Panc1 (cell line): ENCODE results near the gene DARS2.

ENCODE experiments used
- CTCF ChIP-seq: fragments of 450-650 bp; IDR thresholded peaks from 2 replicates; pipeline ENCODE4 v1.5.1; 2017; ENCODE audit warnings: mild to moderate bottlenecking
- POLR2AphosphoS5 ChIP-seq: IDR thresholded peaks from 2 replicates; pipeline ENCODE4 v1.6.1; 2012; ENCODE audit warnings: mild to moderate bottlenecking, low read depth, low read length, moderate library complexity
- REST ChIP-seq, 2 experiments: IDR thresholded peaks; 2 replicates each; pipeline ENCODE4 v1.6.1; 2011 to 2012; ENCODE audit warnings: low read depth in 2 of 2, control low read depth in 1 of 2, low read length in 1 of 2, mild to moderate bottlenecking in 1 of 2, moderate library complexity in 1 of 2; ENCODE audit not compliant: insufficient read depth in 1 of 2
- SIN3A ChIP-seq: IDR thresholded peaks from 2 replicates; pipeline ENCODE4 v1.6.1; 2012; ENCODE audit warnings: low read depth, mild to moderate bottlenecking, low read length, moderate library complexity, borderline replicate concordance; ENCODE audit not compliant: insufficient read depth

GRCh38 chr1:173860065-173860464 is 35.6 kb downstream of the DARS2 start:
- TF ChIP-seq CTCF: no peak
- no peak for TF ChIP-seq POLR2AphosphoS5
- no peak for TF ChIP-seq REST (IDR thresholded peaks at IDR 0.05; ENCODE audit: insufficient read depth in 1 of 2, low read depth in 2 of 2, low read length in 1 of 2)
- TF ChIP-seq SIN3A: no peak
